SHP77 treated with DMSO at 0.1 percent for 48 hours (cell line): Measurements from ENCODE around the gene ANGPTL1.

Experiments used
- DNase-seq: peaks from one replicate; lab custom pipeline; 2025; lab: John Stamatoyannopoulos, UW

ANGPTL1 gene, protein sequence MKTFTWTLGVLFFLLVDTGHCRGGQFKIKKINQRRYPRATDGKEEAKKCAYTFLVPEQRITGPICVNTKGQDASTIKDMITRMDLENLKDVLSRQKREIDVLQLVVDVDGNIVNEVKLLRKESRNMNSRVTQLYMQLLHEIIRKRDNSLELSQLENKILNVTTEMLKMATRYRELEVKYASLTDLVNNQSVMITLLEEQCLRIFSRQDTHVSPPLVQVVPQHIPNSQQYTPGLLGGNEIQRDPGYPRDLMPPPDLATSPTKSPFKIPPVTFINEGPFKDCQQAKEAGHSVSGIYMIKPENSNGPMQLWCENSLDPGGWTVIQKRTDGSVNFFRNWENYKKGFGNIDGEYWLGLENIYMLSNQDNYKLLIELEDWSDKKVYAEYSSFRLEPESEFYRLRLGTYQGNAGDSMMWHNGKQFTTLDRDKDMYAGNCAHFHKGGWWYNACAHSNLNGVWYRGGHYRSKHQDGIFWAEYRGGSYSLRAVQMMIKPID

DNA sequence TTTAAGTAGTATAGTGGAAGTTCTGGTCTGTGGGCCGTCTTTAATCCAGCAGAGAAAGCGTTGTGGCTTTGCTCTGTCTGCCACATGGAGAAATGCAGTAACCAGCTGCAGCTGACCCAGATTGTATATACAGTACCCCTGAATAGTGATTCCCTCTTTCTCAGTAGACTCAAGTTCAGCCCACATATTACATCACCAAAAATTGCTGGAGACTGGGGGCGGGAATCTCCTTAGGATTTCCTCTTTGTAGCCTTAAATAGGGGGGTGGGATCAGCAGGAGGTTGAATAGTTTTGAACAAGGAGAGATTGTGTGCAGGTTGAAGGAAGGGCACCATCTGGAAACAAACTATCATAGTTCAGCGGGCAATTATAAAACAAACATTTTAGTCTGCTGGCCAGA lies at the start of gene ANGPTL1:
Gene ANGPTL1, minus strand, starts transcription at position 134 of the 400 bp plus-strand sequence. CDS start 5,301 bp downstream, outside the sequence.
- DNase-seq = no peak

DNA sequence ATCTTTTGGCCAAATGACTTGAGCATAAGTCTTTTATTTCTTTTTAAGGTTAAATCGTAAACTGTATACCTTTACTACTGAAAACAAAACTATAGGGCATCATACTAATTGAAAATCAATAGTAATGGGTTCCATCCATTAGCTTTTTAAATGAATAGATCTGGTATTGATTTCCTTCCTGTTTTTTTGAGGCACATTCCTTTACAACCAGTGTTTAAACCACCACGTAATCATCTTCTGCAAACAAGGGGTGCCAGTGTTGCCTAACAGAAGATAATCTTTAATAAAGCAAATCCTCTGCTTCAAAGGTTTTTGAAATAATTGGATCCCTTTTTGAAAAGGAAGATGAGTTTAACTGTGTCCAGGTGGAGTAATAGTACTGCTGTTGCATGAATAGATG lies 48.7 kb upstream of the ANGPTL1 start:
- no peak for DNase-seq

DNA sequence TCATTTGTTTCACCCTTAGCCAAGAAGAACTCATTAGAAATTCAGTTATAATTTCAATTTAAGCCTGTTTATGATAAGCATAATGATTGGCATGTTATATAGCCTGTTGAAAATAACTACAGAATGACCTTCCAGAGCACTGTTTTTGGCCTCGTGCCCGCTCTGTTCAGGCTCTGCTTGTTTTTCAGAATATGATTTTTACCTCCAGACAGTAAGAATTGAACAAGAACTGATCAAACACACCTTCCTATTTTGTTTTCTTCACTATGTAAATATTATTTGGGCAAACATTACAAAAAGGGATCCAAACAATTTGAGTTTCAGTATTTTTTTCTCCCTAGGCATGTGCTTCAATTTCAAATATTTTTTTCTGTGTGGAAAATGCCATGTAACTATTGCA lies 48.1 kb upstream of the ANGPTL1 start:
- no peak for DNase-seq

DNA sequence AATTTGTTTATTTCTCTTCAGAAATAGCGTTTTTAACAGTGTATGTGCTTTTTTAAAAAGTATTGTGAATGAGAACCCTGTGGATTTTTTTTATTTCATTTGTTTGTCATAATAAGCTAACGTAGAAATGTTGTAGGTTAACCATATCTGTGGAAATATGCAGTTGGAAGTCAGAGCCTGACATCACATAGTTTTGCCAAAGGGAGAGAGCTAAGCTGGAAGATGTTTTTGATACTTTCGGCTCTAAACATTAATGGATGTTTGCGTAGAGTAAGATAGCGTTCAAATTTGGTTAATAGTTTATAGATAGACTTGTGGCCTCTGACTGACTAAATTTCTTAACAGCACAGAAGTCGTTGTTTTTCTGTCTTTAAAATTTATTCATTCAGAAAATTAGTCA lies 47.4 kb upstream of the ANGPTL1 start:
- no peak for DNase-seq

DNA sequence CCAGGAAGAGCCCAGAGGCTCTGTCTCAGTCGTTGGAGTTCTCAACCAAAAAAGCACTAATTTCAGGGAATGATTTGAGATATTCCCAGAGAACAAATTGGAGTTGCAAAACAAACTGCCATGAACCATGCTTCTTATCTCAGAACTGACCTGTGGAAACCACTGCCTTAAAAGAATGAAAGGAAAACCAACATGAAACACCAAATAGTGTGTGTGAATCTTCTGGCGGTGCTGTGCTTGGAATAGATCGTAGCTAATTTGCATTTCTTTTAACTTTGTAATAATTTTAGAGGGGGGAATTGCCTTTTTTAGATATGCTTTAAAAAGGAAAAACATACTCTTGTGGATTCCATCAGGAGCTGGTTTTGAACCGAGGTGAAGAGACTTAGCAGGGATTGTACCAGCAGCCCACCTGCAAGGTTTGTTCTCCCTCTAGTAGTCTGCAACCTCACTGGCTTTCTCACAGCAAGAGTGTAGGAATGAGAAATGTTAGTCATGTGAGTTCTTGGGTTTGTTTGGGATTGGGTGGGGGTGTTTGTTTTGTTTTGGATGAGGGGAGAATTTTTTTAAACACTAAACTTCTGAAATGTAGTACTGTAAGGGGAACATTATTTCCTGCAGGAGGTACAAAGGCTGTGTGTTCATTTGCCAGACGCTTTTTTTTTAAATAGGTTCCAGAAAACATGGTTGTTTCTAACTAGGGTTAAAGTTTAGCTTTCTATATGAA lies 45.7 kb upstream of the ANGPTL1 start:
- no peak for DNase-seq

DNA sequence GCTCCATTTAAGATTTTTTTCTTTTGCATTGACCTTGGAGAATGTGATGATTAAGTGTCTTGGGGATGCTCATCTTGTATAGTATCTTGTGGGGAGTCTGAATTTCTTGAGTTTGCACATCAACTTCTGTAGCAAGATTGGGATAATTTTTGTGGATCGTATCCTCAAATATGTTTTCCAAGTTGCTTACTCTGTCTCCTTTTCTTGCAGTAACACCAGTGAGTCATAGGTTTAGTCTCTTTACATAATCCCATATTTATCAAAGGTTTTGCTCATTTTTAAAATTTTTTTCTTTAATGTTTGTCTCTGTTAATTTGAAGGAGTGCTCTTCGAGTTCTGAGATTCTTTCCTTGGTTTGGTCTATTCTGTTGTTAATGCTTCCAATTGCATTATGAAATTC lies 41.7 kb upstream of the ANGPTL1 start:
- DNase-seq = no peak

DNA sequence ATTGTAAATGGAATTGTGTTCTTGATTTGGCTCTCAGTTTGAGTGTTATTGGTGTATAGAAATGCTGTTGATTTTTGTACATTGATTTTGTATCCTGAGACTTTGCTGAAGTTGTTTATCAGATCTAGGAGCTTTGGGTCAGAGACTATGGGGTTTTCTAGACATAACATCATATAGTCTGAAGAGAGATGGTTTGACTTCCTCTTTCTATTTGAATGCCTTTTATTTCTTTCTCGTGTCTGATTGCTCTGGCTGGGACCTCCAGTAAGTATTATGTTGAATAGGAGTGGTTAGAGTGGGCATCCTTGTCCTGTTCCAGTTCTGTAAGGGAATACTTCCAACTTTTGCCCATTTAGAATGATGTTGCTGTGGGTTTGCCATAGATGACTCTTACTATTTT lies 39.1 kb upstream of the ANGPTL1 start:
- DNase-seq = no peak

DNA sequence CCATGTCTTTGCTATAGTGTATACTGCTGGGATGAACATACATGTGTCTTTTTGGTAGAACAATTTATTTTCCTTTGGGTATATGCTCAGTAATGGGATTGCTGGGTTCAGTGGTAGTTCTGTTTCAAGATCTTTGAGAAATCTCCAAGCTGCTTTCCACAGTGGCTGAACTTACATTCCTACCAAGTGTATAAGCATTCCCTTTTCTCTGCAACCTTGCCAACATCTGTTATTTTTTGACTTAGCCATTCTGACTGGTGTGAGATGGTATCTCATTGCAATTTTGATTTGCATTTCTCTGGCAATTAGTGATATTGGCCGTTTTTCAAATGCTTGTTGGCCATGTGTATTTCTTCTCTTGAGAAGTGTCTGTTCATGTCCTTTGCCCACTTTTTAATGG lies 37.5 kb upstream of the ANGPTL1 start:
- no peak for DNase-seq

DNA sequence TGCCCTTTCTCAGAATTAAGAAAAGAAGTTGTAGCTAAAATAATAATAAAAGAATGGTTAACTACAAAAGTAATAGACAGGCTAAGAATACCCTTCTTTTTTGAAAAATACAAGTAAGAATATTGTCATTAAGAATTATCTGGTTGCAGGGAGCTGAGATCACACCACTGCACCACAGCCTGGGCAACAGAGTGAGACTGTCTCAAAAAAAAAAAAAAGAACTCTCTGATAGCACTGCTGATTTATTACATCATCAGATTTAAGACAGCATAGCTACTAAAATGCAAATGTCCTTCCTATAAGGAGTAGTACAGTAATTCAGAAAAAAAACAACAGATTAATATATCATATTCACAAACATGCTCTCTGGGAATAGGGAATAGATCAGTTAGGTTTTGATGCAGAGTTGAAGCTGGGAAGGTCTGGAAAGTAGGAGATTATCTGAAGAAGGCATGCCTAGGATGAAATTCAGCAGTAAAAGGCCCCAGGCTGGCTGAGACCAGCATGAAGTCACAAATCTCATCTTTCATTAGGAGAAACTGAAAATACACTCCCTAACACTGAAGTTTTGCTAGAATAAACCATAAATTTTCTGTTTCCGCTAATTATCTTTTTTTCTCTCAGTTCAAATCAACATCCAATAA lies 30.7 kb upstream of the ANGPTL1 start:
- DNase-seq = no peak

DNA sequence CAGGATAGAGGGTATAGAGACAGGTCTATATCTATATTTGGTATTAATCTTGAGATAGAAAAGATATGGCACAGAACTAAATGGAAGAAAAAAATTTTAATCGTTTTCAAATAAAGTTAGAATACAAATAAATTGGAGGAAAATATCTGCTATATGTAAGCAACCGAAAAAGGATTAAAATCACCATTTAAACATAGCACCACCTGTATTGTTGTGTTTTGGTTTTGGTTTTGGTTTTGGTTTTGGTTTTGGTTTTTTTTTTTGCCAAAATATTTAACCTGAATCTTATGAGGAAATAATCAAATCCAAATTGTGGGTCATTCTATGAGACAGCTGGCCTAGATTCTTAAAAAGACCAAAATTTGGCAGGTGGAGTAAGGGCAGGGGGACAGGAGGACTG lies 28.5 kb upstream of the ANGPTL1 start:
- DNase-seq = no peak

DNA sequence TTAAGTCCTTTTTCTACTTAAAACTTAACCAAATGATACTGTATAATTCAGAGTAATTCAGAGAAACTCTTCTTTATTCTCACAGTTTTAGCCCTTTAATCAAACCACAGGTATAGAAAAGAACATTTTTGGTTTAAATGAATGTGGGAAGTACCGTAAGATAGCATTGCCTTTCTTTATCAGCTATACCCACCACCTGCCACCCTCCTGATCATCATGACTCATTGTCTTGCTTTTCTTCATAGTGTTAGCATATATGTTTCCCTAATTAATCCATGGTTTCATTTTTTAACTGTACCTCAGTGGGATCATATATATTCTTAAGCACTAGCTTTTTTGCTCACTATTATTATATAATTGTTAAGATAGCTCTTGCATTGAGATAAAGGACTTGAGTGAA lies 27.5 kb upstream of the ANGPTL1 start:
- no peak for DNase-seq

DNA sequence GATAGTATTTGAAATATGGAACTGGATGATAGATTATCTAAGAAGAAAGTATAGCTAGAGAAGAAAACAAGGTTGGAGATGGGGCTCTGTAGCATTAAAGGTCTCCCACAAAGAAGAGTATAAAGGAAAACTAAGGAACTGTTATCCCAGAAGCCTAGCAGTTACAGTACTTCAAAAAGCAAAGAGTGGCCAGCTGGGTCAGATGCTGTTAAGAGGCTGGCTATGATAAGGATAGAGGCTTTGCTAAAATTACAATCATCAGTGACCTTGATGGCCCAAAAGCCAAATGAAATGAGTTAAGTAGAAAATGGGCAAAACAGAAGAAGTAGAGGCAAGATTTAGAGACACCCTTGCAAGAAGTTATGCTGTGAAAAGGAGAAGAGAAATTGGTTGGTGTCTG lies 25.1 kb upstream of the ANGPTL1 start:
- DNase-seq = no peak

DNA sequence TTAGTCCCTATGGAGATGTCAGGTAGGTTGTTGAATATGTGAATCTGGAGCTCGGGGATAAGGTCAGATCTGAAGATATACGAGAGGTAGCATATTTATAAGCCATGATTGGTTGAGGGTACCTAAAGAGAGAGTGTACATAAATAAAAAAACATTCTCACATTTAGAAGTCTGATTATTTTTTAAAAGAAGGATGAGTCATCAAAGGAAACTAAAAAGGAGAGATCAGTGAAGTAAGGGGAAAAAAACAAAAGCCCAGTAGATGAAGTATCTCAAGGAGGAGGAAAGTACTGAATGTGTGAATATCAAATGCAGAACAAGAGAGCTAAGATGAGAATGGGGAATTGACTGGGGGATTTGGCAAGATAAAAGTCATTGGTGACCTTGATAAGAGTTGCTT lies 15.7 kb upstream of the ANGPTL1 start:
- DNase-seq = no peak

DNA sequence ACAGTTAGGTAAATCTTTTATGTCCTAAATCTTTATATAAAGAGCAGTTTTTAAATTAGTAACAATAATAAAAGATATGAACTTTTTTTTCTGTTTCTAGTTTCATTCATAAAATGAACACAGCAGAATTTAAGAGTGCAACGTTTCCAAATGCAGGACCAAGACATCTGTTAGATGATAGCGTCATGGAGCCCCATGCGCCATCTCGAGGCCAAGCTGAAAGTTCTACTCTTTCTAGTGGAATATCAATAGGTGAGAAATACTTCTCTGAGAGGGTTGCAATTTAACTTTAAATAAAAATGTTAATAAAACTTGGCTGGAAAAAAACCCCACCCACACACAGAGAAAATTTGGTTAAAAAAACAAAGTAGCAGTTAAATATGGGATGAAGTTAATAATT lies 15.0 kb upstream of the ANGPTL1 start:
- DNase-seq = no peak

DNA sequence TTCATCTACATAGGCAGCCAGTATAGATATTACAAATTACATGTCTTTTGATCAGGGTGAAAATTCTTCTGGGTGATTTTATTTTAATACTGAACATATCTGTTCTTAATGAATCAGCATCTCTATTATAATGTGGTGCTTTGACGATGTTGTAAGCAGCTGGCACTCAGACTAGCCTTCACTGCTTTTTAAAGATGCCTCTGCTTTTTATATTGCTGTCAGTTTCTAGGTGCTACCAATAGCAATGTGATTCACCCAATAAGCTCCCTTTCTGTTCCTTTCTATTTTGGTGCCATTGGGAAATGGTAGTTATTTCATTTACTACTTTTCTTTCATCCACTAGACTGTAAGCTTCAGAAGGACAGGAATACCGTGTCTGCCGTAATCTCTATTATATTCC lies 11.1 kb upstream of the ANGPTL1 start:
- no peak for DNase-seq

DNA sequence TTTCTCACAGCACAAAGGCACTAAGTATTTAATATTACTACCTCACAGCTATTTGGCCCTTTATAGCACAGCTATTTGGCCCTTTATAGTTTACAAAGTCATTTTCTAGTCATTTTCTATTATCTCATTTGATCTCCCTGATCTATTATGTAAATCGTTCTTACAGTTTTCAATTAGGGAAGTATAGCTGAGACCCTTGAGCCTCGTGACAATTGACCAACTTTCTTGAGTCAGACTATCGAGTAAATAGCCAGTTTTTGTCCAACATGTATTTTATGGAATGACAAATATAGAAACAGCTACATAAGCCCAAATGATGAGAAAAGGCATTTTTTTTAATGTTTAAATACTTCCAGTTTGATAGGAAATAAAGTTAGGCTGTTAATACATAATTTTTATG lies 7.0 kb upstream of the ANGPTL1 start:
- no peak for DNase-seq

DNA sequence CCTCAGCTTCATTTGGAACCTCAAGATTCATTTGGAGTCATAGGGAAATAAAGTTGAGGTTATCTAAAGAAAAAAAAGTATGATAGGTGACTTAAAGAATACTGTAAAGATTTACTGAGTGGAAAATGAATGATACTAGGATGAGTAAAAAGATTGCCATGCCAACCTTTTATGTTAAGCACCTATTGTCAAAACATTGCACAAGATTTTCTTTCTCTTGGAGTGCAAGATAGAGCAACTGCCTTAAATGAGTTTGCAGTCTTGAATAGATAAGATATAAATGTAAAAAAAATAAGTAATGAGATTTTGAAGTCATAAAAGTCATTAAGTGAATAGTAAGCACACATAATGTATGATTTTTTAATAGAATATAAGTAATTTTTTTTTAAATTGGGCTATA lies 5.1 kb upstream of the ANGPTL1 start:
- no peak for DNase-seq

DNA sequence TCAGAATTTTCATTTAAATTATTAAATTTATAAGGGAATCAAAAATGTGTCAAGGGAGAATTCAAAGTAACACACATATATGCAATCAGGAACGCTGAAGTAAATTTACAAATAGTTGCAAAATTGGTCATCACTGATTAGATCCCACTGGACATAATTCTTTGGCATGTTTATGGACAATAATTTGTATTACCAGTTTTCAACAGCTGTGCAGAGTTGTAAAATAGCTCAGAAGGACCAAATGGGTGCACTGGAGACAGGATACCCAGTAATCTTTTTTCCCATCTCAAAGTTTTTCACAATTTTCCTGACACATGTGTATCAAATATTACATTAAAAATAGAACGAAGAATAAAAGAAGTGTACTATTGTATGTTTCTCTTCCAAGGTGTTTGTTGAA lies 4.1 kb upstream of the ANGPTL1 start:
- no peak for DNase-seq

DNA sequence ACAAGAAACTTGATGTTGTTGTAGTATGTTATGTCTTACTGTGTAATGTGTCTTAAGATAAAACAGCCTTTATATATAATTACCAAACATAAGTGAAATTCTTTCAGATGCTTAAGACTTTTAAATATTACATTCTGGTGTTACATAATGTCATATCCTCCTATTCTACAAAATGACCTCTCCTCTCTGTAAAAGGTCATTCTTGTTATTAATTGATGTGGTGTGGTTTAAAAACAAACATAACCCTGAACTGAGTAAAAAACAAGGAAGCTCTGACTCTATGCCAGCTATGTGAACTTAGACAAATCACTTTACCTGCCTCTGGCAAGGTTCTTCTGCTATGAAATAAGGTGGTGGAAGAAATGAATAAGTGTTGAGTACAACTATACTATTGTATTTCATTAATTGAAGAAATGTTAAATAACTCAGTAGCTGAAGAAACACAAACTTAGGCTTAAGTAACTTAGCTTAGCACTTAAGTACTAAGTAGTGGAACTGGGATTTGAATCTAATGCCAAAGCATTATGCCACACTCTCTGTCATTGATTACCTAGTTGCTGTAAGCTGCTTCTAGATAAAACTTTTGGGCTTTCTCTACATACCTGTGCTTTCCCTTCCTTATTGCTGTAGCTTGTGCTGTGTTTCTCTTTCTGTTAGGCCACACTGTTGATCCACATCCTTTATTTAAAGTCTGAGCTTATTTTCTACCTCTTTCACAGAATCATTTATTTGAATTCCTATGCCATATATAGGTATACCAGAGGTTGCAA lies 859 bp upstream of the ANGPTL1 start:
- DNase-seq = no peak

DNA sequence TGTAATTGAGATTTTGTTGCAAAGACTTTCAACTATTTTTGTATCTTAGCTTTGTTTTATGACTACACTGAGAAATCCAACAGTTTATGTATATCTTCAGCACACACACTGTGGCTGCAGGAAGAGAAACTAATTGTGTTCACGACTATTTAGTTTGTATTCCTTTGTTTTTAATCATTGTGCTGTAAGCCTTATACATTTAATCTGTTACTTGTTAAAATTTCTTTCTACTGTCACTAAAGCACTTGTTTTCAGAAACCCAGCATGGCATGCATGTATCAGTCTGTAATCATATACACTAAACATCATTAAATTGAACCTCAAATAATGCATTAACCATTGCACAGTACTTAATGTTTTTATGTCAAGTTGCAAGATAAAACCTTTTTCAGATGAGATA lies 656 bp downstream of the ANGPTL1 start:
- no peak for DNase-seq

DNA sequence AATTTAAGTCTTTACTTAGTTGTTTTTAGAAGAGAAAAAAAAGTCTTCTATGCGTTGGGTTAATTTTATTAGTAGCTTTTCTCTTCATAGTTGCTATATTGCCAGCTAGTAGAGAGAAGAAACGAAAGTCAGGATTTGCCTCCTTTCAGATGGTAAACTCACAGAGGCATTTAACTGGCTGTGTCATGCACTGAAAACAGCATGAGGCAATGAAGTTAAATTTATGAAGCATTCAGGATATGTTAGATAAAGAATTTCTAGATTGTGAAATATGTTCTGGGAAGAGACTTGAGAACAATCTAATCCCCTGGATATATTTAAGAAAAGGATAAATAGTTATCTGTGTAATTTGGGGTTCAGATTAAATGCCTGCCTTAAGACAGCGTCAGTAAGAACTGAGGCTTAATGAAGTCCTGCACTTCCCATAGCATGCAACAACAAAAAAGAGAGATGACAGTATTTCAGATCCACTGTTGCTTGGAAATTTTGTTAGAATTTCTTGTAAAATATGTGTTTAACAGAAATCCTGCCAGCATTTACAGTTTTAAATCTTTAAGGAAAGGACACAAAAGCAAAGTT lies 1.7 kb downstream of the ANGPTL1 start:
- no peak for DNase-seq

DNA sequence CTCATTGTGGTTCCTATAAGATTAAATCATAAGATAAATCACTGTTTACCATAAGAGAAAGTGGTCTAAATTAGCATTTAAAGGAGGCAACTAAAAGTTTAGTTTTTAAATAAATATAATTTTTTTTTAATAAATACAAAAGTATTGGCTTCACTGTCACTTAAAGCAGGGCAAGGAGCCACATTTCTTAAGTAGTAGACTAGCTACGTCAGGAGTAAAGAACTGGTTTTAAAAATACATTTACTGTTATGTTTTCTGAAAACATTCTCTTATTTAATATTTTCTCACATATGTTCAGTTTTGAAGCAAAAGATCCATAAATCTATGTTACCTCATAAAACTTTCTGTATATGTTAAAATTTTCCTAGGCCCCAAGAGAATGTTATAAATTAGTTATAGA lies 2.2 kb downstream of the ANGPTL1 start:
- no peak for DNase-seq
